Activated CD8-positive, alpha-beta memory T cell treated with anti-CD3 and anti-CD28 coated beads for 1 hour (primary cell): ENCODE data around the gene EXPH5.

ENCODE experiments used
- DNase-seq, 2 donors: peaks; one replicate each; pipeline ENCODE4 v3.0.0-alpha.2; 2020; ENCODE audit warnings: low read depth in 1 of 2; ENCODE audit errors: extremely low read depth in 1 of 2

EXPH5 gene

DNA sequence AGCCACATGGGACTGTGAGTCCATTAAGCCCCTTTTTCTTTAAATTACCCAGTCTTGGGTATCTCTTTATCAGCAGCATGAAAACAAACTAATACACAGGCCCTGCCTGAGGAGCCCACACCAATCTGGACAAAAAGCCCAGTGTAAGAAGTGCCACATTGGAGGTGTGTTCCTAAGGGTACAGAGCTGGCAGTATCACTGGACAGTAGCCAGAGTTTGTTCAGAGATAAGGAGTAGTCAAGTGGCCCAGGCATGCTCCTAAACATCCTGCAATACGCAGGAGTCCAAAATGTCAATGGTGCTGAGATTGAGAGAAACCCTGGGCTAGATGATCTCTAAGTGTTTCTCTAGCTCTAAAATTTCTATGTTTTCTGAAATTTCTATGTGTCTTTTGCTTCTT lies 68.4 kb downstream of the EXPH5 start:
- DNase-seq, result no peak

DNA sequence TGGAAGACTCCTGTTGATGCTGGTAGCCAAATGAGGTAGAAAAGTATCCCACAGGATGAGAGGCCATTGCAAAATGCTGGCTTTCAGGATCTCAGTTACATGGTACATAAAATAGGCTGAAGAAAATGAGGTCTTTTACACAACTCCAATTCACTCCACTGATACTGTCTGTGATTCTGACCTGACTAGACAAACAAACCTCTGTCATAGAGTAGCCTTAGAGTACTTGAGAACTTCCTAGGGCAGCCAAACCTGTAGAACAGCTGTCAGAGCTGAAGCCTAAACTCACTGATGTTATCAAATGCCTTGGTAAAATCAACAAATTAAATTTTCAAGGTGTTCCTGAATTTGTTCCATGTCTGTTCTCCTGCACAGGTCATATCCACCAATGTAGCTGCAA lies 69.1 kb downstream of the EXPH5 start:
- no peak for DNase-seq

DNA sequence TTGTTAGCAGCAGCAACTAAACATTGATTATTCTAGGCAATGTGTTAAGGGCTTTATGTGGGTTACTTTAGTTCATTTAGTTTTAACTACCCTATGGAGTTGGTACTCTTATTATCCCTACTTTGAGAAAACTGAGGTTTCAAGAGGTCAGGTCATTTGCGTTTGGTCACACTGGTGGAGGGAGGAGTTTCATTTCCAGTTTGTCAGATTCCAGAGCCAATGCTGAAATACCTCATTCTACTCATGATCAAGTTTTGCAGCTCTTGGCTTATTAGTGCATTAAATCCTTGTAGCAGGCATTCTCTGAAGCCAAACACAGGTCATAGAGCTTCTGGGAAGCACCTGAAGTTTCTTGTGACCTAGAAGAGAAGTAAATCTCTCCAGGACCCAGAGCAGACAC lies 71.2 kb downstream of the EXPH5 start:
- no peak for DNase-seq

DNA sequence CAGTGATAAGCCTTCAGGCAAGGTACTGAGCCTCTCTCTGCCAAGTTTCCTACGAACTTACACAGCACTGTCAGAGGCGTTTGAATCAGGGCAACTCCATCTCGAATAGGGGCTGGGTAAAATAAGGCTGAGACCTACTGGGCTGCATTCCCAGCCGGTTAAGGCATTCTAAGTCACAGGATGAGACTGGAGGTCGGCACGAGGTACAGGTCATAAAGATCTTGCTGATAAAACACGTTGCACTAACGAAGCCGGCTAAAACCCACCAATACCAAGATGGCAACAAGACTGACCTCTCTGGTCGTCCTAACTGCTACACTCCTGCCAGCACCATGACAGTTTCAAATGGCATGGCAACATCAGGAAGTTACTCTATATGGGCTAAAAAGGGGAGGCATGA lies 75.0 kb downstream of the EXPH5 start:
- DNase-seq, result no peak

DNA sequence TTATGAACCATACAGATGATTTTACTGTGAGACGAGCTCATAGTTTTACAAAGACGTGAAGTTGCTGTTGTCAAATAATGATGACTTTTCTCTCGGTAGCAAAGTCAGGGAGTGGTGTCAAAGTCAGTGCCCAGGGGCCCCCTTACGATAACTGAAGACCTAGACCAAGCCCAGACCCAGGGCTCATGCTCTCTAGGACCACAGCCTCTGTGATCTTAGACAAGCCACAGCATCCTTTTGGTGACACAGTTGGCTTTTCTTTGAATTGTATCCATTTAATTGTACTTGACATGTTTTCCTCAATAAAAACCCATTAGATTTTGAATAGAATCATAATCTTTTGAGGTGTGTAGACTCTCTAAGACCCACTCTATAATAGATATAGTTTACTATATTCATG lies 77.4 kb downstream of the EXPH5 start:
- DNase-seq, result no peak

DNA sequence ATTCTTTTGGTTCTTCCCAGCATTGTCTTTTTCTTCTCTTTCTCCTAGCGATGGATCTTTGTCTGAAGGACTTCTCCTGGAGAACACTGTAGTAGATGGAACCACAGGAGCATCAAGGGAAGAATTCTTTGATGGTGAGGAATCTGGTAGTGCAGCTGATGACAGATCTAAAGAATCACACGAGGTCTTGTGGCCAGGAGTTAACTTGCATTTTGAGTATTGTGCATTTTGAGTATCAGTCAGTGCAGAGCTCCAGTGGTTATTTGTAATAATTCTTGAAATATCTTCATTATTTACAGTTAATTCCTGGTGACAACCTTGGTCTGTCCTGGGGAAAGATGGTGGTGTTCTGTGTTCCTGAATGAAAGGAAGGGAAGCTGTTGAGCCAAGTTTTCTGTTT lies 80.9 kb downstream of the EXPH5 start:
- DNase-seq, result no peak

DNA sequence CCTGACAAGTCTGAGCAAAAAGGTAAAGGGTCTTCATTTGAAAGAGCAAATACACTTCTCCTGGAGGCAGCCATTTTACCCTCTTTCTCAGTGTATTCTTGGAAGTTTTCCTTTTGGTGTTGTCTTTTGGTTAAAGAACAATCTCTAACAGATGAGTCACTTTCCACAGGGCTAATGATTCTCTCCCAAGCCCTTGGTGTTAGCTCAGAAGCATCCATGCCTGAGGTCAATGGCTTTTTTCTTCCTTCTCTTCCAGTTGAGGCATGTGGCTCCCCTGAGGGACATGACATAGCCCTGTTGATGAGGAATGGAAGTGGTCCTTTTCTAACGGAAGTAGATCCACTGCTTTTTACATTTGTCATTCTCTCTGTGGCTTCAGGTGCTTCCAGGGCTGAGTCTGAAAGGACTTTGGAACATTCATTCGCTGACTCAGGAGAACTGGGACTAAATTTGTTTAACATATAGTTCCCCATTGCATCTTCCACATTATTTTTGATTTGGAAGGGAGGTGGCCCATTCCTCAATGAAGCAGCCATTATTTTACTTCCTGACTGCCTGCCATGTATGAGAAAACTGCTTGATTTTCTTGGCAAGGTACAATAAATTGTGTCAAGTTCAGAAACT lies 81.6 kb downstream of the EXPH5 start:
- no peak for DNase-seq

DNA sequence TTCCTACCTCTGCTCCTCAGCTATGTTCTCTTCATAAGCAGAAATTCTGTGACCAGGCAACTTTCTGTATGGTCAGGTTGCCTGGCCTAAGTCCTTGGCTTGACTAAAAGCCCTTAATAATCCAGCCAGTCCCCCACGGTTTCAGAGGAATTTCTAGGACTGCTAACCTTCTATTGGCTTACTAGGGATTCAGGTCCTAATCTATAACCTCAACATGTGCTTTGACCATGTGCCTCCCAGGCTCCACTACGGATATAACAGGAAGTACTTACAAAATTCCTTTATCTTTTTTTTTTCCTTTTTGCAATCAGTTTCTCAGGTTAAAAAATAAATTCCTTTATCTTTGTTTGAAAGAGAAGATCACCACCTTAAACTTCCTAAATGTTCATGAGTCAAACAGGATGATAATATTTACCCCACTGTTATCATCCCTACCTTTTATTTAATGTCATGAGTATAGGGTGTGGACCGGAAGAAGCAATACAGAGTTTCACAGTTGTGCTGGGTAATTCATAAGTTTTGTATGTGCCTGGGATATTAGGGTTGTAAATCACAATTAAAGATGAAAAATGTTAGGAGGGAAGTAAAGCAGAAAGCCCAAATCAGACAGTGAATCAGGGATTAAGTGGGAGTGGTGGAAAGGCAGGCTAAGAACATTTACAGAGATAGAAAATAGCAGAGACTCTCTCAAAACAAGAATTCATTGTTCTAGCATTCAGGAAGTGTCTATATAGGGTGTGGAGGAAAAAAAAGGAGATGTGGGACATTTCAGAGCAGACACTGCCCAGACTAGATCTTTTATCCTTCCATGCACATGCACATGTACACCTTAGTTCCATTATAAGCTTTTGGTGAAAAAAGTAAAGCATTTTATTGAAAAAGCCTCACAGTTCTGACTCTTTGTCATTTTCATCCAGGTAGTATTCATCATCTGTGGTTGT lies 84.6 kb downstream of the EXPH5 start:
- DNase-seq, result no peak

DNA sequence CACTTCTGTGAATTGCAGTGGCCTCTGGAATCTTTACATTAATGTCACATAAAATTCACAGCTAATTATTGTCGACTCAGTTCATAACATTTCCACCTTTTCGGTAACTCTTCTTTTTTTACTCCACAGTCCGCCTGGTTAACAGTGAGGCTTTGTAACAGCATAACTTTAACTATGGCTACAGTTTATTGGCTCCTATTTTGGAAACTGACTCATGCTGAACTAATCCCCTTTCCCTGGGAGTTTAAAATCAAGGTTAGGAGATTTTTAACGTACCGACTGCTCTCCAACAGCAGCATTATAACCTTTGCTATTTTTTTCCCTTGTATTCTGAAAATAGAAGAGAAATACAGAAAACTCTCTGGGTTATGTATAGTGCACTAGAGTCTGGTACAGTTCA lies 92.2 kb downstream of the EXPH5 start:
- no peak for DNase-seq

DNA sequence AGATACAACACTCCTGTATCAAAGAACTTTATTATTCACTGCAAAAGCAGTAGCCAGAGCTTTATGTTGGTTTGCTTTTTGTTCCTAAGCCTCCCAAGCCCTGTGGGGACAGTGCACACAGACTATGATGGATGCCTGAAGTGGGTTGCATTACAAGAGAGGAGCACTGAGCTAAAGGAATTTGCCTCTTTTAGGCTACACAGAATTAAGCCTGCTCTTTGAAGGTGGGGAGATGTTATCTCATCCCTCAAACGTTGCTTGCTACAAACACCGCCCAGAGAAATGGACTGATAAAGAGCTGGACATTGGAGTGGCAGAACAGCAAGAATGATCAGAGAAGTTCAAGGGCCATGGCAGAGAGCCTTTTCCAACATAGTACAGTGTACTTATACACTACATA lies 92.8 kb downstream of the EXPH5 start:
- DNase-seq, result no peak

DNA sequence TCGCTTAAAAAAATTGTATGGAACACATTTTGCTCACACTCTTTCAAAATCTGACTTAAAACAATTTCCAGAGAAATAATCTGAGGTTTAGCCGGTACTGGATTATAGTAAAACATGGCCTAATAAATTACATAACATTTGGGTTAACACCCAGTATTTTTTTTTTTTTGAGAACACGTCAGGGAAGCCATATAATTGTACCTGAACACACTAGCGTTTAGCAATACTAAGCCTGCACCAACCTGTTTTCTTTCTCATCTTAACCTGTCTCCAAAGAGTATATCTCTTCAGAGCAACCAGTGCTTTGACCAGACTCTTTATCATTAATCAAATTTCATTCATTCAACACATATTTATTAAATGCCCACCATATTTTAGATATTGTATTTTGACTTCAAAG lies 93.4 kb downstream of the EXPH5 start:
- no peak for DNase-seq

DNA sequence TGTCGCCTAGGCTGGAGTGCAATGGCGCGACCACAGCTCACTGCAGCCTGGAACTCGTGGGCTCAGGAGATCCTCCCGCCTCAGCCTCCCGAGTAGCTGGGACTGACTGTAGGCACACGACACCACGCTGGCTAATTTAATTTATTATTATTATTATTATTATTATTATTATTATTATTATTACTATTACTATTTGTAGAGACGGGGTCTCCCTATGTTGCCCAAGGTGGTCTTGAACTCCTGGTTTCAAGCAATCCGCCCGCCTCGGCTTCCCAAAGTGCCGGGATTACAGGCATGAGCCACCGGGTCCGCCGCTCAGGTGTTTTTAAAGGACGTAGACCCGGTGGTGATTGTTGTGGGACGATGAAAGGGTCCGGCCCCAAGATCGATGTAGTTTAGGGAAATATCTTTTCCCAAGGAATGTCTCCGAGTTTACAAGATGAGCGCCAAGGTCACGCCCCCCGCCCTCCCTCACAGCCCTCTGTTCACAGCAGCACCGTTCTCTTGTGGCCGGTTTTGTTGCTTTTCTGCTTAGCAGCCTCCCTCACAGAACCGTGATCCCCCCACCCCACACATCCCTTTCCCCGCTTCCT lies 94.7 kb downstream of the EXPH5 start:
- no peak for DNase-seq

DNA sequence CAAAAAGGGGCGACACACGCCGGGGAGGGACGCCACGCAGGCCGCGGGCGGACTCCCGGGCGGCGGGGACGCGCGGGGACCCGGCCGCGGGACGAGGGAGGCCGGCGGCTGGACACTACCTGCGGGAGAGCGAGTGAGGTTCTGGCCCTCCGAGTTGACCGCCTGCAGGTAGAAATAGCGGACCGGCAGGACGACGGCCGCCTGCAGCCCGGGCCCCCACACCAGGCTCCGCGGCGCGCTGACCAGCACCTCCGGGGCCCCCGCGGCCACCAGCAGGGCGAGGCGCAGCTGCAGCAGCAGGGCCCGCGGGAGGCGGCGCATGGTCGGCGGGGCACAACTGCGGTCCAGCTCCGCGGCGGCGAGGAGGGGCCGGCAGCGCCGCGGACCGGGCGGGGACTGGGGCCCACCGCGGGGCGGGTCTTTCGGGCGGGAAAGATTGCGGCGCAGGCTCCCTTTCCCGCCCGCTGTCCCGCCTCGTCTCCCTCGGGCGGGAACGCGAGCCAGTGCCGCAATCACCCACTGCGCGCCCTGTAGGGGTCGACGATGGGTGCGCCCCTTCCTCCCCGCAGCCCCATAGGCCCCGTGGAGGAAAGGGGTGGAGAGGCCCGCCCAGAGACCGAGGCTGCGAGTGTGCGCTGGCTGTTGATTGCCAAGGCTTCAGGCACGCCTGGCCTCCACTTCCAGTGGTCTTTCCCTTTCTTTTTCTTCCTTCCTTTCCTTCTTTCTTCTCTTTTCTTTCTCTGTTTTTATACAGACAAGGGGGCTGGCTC lies 95.3 kb downstream of the EXPH5 start, which contains the start of gene POGLUT3:
Gene POGLUT3, minus strand, starts transcription at position 339 of the 770 bp plus-strand sequence. Its CDS starts 18 bp downstream, at position 321.
- DNase-seq, result peak in 1 of 2 donors; percentile 10

DNA sequence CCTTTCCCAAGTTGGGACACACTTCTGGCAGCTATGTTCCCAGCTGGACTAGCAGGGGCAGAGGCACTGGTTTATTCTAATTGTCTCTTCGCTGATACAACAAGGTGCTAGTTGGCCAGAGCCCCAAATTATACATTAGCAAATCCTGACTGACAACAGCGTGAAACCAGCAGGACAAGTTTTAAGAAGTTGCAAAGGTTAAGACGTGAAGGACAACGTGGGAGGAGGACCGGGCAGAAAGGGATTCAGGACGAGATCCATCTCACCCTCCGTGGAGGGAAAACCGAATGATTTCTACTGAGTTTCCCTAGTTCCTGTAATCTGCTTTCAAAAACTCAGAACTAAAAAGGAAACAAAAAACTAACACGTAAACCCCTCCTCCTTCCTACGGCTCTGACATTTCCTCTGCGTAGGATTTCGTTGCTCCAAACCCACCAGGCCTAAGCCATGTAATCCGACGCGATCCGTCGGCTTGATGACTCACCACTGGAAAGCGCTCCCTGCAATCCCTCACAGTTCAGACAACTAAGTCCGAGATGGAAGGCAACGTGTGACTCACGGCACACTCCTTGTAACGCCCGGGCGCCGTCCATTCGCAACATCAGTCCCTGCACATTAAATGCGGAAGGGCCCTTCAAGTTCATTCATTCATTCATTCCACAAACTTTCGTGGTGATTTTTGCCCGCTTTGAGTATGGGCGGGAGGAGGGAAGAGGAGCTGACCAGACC lies 96.1 kb downstream of the EXPH5 start:
- peak; percentile 34 to 54 for DNase-seq

DNA sequence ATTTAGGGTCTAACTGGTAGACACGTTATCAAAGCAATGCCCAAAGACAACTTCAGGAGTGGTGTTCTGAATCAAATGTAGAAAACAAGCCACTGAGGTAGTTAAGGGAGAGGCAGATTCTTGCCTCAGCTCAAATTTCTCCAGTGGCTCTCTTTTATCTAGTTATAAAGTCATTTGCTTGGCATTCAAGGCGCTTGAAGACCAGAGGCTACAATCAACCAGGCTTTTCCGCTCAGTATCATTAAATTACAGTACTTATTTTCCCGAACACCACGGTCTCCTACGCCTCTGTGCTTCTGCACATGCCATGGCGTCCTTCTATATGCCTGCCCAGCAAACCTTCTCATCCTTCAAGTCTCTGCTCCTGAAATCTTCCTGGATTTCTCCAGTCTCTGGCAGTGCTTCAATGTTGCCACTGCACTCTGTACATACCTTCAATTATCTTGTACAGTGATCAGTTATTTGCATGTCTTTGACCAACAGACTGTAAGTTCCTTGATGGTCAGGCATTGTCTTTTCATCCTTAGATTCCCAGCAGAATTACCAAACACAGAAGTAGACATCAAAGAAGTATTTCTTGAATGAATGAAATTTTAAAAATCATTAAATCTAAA lies 96.8 kb downstream of the EXPH5 start:
- DNase-seq, result no peak

DNA sequence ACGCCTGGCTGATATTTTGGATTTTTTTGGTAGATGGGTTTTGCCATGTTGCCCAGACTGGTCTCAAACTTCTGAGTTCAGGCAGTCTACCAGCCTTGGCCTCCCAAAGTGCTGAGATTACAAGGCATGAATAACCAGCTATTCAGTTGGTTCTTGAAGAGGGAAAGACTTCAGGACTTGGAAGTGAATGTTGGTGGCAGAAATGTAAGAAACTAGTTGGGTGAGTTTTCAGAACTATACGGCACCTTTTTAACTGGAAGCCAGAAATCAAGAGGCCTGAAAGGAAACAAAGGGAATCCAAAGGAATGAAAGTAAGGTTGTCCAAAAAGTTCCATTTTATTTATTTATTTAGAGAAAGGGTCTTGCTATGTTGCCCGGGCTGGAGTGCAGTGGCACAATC lies 98.2 kb downstream of the EXPH5 start:
- DNase-seq, result no peak

DNA sequence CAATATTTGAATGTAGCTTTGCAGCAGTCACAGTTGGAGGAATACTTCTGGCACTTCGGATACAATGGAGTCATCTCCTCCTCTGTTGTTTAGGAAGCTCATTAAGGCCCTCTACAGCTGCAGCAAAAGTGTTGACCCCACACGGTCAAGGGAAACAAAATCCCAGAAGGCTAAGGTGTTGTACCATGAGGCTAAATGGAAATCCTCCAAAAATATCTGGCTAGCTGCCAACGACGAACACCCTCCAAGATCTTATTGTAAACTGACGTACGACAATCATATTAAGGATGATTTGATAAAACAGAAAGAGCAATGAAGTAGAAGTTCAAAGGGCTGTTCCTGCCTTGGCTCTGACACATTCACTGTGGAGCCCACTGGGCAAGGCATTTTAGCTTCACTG lies 99.4 kb downstream of the EXPH5 start:
- DNase-seq, result no peak

DNA sequence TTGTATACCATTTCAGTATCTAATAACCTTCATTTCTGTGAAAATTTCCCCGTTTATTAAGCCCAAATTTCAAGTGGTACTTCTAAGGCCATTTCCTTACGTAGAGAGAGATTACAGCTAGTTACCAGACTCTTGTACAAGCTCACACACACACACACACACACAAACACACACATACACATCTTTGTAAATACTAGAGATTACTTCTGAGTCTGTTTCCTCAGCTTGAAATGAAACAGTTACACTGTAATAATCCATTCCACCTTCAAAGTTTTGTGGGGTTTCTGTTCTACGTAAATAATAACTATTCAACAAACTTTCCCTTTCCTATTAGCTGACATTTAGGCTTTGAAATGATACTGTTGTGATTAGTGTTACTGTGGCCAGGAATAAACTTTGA lies 101.6 kb downstream of the EXPH5 start:
- DNase-seq, result no peak

DNA sequence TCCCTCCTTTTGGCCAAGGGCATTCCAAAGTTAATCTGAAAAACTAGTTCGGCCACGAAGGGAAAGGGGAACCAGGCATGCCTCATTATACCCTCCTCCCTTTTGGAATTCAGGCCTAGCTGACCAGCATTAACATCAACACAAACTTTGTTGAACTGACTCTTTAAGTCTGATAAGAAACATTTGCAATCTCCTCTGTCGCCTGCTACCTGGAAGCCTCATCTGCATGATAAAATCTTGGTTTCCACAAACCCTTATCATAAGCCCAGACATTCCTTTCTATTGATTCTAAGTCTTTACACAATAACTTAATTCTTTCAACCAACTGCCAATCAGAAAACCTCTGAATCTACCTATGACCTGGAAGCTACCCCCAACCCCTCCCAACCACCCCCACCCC lies 106.7 kb downstream of the EXPH5 start:
- DNase-seq, result no peak

DNA sequence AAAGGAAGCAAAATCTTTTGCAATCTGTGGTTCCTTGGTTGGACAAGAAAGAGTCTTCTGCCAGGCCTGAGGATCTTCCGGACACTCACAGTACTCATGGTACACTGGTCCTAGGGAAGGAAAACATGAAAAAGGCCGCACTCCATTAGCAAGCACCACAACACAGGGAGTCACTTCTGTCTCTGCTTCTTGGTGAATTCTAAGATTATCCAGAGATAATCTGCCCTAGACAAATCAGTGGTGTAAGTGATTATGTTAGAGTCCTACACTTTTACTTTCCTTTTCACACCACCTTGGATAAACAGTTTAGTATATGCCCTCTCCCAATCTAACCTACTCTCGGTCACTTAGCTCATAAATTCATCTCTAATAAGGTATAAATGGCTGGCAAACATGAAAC lies 107.2 kb downstream of the EXPH5 start:
- no peak for DNase-seq
